GM21515 (cell line): ENCODE data around the gene FADS2.

Experiments
- ATAC-seq: cut with Tn5 transposase; IDR thresholded peaks from one replicate; pipeline ENCODE4 v1.9.1; 2021; ENCODE audit not compliant: unreplicated experiment

FADS2 gene

DNA sequence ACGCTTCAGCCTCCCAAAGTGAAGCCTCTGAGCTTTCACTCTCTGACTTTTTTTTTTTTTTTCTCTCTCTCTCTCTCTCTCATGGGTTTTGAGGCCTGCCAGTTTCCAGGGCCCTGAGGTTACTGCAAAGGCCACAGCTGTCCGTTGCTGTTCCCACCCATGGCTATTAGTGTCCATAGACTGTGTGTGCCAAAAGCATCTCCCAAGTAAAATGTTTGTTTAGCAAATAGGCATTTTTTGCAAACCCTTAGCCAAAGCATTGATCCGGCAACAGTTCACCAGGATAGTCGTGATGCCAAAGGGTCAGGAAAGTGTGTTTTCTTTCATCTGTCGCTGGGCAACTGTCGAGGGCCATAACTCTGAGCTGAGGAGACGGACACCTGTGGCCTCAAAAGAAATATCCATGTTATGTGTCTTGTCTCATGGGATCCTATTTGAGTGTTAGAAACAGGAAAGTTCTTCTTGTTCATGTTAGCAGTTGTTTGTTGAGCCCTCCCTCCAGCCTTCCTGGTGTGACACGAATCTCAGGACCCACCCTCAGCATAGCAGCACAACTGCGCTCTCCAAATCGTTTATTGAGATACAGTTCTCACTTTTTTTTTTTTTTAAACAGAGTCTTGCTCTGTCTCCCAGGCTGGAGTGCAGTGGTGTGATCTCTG, 18.4 kb downstream of the FADS2 start:
- no peak for ATAC-seq

DNA sequence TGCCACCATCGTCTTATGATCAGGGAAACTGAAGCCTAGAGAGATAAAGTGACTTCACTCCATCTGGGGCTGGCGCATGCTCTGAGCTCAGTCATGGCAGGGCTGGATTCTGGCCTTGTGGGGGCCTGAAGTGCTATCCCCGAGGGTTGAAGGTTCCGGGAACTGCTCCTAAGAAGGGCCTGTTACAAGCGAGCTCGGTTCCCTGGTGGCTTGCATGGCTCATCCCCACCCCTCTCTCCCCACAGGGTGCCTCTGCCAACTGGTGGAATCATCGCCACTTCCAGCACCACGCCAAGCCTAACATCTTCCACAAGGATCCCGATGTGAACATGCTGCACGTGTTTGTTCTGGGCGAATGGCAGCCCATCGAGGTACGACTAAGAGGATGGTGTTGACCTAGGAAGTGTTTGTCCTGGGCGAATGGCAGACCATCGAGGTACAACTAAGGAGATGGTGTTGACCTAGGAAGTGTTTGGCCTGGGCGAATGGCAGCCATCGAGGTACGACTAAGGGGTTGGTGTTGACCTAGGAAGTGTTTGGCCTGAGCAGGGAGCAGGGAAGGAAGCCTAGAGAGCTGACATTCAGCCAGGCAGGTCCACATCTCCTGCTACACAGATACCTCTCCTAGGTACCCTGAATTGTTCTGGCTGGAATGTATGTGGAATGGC, 19.9 kb downstream of the FADS2 start:
- no peak for ATAC-seq

DNA sequence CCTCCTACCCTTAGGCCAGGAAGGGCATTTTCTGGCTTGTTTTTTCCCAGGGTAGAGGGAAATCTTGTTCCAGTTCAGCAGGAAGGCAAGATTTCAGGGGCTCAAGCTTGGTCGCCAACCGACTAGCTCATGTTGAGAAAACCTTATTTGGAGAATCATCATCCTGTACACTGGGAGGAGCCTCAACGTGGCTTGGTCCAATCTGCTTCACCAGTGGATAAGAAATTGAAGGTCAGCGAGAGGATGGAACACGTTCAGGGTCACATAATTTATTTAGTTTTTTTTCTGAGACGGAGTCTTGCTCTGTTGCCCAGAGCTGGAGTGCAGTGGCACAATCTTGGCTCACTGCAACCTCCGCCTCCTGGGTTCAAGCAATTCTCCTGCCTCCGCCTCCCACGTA, 20.5 kb downstream of the FADS2 start:
- ATAC-seq, result no peak

DNA sequence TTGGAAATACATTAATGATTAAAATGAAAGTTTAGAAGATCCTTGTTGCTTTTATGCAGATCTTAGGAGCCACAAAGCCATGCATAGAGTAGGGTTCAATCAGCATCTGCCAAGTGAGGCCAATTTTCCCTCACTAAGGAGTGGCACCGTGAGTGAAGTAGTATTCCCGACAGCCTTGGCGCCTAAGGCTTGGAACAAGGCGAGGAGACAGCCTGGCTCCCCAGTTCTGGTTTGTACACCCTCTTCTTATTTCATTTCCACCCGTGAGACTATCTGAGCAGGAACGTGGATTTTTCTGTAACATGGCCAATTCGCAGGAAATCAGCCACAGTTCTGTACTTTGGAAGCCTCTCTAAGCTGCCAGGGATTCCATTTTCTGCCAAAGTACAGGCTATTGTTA, 22.6 kb downstream of the FADS2 start:
- ATAC-seq, result no peak

DNA sequence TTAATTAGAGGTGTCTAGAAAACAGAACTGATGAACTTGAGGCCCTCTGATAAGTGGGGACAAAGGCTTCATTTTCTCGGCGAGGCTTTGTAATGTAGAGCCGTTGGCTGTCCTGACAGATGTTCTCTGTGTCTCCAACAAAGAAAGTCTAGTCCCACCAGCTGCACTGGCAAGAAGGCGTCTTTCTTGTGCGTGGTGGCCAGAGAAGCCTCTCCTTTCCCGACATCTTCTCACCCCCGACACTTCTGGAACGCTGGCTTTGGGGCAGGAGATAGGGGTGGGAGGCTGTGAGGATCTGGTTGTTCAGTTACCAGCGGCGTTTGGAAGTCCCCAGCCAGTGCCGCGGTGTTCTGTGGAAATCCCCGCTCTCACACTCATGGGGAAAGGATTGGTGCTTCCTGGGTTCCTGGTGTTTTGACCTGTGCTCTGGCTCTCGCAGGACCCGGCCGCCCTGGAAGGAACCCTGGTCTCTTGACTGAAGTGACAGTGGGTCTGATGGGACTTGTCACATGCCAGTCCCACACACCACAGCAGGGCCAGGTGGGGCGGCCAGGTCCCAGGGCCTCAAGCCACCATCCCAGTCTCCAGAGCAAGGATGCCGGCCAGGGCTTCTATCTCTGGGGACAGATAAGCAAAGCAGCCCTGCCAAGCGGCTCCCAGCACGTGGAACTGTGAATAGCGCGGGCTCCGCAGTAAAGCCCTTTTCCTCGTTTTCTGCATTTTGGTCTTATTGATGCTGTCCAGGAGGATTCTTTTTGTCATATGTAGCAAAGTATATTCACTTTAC, 23.2 kb downstream of the FADS2 start:
- ATAC-seq, result no peak

DNA sequence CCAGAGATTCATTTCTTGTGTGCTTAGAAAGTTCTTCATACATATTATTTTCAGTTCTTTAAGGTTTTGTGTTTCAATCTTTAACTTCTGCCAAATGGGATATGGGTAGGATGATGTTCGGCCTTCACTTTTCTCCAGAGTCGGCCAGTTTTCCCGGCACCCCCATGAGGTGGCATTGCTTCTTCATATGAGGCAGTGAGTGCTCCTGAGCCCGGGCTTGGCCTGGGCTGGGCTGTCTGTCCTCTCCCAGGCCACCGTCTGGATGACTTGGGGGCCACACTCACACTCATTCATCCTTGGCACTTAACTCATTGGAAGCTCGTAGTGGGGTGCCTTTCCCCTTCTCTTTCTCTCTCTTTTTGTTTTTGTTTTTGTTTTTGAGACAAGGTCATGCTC, 23.8 kb downstream of the FADS2 start:
- ATAC-seq, result no peak

DNA sequence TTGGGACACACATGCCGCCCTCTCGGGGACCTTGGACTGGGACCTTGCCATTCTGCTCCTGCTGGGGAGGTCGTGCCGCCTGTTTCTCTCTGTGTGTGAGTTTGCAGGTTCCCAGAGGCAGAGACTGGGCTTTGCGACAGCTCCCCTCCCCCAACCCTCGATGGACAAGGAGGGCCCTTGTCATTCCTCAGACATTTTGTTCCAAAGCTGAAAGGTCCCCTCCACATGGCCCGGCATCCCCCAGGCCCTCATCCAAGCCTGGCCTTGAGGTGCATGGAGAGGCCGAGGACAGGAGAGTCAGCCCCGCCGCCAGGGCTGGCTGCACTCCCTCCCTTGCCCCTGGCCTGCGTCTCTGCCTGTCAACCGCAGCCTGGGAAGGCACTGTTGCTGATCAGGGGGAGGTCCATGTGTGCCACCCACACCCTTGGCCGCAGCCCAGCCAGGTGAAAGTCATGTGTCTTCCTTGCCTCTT, 25.6 kb downstream of the FADS2 start:
- no peak for ATAC-seq

DNA sequence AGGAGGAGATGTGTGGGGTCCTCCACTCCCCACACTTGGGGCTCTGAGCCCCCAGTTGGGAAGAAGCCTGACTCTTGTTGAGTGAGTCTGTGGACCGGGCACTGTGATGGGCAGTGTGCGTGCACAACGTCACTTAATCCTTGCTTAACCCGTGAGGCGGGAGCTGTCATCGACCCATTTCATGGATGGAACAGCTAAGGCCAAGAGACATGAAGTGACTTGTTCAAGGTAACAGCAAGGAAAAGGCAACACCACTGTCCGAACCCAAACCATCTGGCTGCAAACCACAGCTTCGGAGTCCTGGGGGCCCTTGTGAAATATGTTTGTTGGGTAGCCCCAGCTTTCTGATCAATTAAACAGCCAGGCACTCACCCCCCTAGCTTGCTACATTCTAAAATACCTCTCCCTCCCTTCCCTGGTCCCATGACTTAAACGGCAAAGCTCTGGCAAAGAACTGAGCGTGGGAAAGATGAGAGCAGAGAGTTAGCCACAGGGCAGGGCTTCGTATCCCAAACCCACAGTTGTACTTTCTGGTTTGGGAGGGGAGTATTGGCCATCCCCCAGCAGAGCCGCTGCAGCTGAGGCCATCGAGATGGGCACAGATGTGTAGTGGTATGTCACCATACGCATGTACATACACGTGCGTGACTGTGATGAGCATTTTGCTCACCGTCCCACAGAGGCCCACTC, 26.3 kb downstream of the FADS2 start:
- no peak for ATAC-seq

DNA sequence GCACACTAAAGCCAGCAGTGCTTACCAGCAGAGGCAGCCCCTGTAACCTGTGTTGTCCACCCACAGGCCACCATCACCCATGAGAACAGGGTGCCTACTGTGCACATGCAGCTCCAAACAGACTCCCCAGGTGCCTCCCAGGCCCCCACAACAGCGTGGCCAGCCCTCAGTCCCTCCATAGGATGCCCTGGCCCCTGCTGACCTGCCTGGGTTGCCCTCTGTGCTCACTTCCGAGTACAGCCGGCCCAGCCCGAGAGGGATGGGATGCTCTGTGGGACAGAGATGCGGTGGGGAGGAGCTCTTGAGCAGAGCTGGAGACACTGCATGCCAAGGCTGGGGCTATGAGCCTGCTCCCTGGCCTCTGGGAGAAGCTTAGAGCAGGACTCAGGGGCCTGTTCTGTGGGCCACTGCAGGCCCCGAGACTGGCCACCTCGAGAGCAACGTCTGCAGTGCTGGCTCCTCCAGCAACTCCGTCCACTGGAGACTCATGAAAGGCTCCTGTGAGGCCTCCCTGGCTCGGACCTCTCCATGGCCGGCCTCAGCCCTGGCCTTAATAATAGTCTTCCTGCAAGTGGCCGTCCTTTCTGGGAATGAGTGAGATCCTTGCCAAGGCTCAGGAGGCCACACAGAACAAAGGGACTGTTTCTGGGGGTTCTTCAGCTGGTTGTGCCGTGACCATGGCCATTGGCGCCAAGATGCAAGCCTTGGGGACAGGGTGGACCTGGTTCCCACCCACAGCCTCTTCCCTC, 27.0 kb downstream of the FADS2 start:
- no peak for ATAC-seq

DNA sequence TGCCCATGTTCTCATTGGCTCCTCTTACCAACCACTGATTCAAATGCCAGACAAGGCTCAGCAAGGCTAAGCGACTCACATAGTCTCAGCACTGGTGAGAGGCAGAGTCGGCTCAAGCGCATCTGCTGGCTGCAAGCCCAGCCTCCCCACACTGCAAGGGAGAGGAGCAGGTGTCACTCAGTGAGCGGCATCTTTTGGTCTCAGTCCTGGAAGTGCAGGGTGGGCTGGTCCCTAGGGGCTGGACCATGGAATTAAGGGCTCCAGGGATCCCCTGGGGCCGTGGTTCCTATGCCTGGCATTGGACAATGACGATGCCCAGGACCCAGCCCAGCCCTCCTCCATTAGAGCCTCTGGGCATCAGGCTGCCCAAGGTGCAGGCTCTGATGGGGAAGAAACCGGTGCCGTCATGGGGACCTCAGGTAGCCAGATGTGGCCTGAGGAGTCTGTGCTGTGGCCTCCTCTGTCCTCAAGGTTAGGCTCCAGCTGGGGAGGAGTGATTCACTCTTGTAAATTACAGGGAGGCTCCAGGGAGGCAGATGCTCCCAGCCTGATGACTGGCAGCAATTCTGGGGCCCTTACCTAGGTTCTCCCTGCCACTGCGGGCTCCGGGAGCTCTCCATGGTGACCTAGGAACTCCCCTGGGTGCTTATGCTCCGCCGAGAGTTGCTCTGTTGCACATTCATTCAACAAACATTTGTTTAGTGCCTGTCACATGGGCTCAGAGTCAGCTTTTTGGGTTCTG, 28.0 kb downstream of the FADS2 start:
- no peak for ATAC-seq

DNA sequence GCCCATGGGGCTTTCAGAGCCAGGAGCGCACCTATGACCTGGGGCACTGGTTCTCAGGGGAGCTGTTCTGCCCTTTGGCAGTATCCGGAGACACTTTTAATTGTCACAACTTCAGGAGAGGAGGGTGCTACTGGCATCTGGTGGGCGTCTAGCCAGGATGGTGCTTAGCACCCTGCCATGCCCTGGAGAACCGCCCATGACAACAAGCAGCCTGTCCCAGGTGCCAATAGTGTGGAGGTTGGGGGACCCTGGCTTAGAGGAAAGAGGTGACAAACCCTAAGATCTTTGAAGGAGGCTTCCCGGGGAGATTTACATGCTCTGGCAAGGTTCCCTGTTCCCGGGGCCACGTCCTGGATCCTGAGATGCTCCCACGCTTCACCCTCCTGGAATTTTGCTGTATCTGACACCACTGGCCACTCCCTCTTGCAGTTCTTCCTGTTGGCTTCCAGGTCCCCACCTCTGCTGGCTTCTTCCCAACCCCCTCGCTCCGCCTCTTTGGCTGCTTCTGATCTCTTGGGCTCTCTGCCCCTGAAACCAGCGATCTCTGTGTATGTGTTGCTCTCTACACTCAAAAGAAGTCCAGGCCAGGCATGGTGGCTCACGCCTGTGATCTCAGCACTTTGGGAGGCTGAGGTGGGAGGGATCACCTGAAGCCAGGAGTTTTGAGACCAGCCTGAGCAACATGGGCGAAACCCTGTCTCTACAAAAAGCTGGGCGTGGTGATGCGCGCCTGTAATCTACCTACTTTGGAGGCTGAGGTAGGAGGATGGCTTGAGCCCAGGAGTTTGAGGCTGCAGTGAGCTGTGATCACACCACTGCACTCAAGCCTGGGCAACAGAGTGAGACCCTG, 32.2 kb downstream of the FADS2 start:
- no peak for ATAC-seq

DNA sequence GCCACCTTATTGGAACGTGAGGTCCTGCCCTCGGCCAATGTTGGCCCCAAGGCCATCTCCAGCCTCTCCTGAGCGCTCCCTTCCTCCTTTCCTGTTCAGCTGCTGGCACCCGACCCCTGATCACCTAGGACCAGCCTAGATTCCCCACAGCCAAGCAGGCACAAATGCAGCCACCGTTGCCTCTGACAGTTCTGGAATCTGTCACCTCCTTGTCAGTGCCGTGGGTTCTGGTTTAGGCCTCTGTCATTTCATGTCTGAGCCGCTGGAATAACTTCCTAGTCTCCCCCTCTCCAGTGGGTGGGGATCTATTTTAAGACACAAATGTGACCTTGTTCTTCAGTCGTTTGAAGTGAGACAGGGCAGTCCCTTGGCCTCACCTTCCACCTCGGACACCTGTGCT, 33.5 kb downstream of the FADS2 start:
- no peak for ATAC-seq

DNA sequence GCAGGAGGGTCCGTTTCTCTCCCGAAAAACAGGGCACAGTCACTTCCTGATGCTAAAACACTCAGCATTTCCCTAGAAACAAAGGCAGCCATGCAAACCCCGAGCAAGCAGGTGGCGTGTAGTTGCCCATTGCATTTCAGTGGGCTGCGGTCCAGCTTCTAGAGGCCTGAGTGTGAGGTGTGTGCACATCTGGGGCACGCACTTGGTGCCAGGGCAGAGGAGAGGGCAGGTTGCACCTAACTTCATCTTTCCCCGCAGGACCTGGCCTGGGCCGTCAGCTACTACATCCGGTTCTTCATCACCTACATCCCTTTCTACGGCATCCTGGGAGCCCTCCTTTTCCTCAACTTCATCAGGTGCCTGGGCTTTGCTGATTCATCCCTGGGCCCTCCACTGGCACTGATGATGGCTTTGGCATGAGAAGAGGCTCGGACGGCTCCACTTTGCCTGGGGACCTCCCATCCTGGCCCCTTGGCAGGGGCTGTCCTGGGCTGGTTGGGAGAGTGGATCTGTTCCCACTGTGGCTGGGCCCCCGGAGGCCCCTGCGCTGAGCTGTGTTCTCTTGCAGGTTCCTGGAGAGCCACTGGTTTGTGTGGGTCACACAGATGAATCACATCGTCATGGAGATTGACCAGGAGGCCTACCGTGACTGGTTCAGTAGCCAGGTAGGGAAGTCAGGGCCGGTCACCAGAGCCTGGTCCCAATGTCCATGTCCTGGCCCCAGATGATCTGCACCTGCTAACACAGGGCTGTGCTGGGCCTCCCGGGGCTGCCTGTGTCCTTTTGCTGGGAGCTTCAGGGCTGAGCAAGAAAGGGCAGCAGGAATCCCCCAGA, 34.8 kb downstream of the FADS2 start:
- no peak for ATAC-seq

DNA sequence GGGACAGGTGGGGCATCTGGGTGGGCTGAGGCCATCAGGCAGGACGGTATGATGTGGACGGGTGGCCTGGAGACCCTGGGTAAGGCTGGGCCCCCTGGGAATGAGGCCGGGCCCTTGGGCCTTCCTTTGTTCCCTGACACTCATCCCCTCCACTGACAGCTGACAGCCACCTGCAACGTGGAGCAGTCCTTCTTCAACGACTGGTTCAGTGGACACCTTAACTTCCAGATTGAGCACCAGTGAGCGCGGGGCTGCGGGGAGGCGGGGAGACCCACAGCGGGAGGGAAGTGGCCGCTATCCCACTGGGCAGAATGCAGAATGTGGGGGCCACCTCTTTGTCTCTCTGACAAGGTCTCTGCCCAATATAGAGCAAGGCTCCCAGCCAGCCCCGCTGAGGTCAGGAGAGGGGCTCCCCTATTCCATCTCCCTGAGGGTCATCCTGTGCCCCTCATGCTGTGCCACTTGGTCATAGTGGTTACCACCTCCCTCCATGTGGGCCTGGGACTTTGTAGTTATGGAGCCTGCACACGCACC, 35.5 kb downstream of the FADS2 start:
- ATAC-seq, result no peak

DNA sequence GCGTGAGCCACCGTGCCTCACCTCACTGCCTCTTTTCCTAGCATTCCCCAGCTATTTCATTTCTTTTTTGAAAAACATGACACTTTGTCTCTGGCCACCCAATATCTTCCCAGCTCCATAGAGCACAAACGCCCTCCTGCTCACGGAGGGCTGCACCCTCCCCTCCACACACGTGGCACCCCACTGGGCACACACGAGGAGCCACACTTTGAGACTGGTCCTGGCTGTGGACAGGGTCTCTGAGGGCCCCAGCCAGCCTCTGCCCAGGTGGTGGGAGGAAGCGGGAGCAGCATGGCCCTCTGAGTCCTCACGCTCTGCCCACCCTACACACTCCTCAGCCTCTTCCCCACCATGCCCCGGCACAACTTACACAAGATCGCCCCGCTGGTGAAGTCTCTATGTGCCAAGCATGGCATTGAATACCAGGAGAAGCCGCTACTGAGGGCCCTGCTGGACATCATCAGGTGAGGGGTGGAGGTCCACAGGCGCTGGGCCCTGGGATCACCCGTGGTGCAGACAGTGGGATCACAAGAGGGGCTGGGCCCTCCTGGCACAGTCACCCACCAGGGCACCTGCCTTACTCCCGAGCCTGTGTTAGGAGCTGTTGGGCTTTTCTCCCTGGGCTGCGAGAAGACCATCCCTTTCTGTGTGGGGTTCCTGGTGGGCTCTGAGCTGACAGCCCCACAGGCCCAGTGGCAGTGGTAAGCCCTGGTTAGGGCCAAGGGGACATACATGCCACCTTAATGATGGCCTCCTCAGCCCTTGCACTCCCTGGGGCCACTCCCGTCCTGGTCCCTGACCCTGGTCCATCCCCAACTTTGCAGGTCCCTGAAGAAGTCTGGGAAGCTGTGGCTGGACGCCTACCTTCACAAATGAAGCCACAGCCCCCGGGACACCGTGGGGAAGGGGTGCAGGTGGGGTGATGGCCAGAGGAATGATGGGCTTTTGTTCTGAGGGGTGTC, 37.0 kb downstream of the FADS2 start:
- no peak for ATAC-seq

DNA sequence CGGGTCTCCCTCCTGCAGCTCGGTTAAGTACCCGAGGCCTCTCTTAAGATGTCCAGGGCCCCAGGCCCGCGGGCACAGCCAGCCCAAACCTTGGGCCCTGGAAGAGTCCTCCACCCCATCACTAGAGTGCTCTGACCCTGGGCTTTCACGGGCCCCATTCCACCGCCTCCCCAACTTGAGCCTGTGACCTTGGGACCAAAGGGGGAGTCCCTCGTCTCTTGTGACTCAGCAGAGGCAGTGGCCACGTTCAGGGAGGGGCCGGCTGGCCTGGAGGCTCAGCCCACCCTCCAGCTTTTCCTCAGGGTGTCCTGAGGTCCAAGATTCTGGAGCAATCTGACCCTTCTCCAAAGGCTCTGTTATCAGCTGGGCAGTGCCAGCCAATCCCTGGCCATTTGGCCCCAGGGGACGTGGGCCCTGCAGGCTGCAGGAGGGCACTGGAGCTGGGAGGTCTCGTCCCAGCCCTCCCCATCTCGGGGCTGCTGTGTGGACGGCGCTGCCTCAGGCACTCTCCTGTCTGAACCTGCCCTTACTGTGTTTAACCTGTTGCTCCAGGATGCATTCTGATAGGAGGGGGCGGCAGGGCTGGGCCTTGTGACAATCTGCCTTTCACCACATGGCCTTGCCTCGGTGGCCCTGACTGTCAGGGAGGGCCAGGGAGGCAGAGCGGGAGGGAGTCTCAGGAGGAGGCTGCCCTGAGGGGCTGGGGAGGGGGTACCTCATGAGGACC, 38.3 kb downstream of the FADS2 start:
- ATAC-seq, result no peak
